NCI-H446 treated with DMSO at 0.1 percent for 48 hours (cell line): Measurements from ENCODE around the gene KDM2A.
"Not testable (repeated sequence)": the region's sequence is repeated elsewhere in the genome, so short reads cannot be mapped to it uniquely, and the experiment has no call there.

Experiments used
- DNase-seq: peaks from one replicate; lab custom pipeline; 2025; lab: John Stamatoyannopoulos, UW

KDM2A gene

GRCh38 chr11:67167719-67168118 is 48.7 kb downstream of the KDM2A start:
- no peak for DNase-seq

- DNase-seq, result not testable (repeated sequence)
Measured at GRCh38 chr11:67168911-67169310, 49.8 kb downstream of the KDM2A start.

DNA sequence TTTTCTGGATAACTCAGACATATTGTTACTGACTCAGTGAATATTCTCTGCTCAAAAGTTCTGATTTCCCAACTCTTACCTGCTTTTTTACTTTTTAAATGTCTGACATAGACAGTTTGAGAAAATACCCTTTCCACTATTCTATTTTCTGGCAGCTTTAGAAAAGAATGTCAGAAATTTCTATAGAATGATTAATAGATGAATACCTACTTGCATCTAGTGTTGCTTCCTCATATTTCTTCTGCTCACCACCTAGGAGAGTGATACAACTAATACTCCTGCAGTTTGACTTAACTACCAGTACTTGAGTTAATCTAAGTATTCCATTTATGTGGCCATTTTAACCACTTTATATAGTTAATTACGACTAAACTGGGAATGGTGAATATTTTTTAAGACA is 55.2 kb downstream of the KDM2A start:
- DNase-seq, result no peak

DNA sequence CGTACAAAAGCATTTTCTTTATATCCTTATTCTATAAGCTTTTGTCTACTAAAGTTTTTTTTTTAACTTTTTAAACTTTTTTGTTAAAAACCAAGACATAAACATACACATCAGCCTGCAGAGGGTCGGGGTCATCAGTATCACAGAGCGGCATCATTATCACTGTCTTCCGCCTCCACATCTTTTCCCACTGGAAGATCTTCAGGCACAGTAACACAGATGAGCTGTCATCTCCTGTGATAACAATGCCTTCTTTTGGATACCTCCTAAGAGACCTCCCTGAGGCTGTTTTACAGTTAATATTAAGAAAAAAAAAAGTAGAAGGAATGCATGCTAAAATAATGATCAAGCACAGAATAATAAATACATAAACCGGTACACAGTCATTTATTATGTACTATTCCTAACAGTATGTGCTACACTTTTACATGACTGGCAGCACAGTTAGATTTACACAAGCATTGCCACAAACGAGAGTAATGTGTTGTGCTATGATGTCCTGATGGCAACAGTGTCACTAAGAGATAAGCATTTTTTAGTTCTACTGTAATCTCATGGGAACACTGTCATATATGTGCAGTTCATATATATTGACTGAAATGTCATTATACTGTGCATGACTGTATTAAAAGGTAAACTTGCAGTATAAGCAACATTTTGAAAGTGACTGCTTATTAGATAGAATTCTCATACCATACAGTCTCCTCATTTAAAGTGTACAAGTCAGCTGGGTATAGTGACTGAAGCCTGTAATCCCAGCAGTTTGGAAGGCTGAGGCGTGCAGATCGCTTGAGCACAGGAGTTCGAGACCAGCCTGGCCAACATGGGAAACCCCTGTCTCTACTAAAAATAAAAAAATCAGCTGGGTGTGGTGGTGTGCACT is 58.6 kb downstream of the KDM2A start:
- DNase-seq, result no peak

- DNase-seq, result no peak
Measured at GRCh38 chr11:67178421-67178820, 59.4 kb downstream of the KDM2A start.

GRCh38 chr11:67178878-67179277 is 59.8 kb downstream of the KDM2A start:
- DNase-seq, result no peak

- no peak for DNase-seq
Measured at GRCh38 chr11:67179892-67180490, 60.9 kb downstream of the KDM2A start.

DNA sequence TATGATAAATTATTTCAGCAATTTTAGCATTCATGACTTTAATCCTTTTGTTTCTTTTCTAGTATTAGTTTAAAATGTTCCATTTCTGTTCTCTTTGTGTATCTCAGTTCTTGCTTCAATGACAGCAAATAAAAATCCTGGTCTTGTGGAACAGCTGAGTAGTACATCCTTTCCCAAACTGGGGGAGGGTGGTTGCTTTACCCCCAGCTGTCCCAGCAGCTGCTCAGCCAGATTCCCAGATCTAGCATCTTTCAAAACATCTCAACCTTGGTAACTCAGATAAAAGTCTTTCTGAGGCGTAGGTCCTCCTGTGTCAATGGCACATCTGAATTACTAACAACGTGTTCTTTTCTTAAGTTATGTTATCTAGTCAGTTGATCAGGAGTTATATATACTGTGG is 75.0 kb downstream of the KDM2A start:
- no peak for DNase-seq

DNA sequence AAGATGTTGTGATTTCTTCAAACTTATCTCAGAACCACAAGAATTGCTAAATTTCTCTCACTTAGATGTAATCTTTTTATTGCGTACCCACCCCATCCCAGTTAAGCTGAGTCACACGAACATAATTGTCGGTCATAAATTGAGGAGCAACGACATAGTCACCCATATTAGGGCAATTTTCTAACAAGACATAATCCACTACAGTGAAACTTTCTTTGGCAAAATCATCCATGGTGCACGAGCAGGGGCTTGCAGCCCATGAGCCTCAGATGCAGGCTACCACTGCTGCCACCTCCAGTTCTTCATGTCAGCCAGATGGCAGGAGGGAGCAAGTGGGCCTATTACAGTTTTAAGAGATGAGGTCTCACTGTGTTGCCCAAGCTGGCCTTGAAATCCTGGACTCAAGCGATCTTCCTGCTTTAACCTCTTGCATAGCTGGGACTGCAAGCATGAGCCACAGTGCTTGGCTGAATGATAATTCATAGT is 77.0 kb downstream of the KDM2A start:
- no peak for DNase-seq

DNA sequence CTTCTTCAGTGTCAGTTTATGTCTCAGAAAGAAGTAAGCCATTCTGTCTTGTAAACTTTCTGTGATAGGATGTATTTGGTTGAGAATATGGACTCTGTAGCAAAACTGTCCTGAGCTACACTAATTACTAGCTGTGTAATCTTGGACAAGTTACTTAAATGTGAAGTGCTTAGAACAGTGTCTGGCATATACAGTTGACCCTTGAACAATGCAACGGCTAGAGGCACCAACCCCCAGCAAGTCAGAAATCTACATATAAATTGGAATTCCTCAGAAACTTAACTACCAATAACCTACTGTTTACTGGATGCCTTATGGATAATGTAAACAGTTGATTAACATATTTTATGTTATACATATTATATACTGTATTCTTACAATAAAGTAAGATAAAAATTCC is 78.5 kb downstream of the KDM2A start:
- no peak for DNase-seq

- not testable (repeated sequence) for DNase-seq
Measured at GRCh38 chr11:67198781-67199180, 79.7 kb downstream of the KDM2A start.

GRCh38 chr11:67199751-67200150 is 80.7 kb downstream of the KDM2A start:
- no peak for DNase-seq

GRCh38 chr11:67202028-67202427 is 83.0 kb downstream of the KDM2A start:
- DNase-seq, result no peak

- no peak for DNase-seq
Measured at GRCh38 chr11:67204822-67205221, 85.8 kb downstream of the KDM2A start.

GRCh38 chr11:67209222-67209621 is 90.2 kb downstream of the KDM2A start:
- DNase-seq, result not testable (repeated sequence)

DNA sequence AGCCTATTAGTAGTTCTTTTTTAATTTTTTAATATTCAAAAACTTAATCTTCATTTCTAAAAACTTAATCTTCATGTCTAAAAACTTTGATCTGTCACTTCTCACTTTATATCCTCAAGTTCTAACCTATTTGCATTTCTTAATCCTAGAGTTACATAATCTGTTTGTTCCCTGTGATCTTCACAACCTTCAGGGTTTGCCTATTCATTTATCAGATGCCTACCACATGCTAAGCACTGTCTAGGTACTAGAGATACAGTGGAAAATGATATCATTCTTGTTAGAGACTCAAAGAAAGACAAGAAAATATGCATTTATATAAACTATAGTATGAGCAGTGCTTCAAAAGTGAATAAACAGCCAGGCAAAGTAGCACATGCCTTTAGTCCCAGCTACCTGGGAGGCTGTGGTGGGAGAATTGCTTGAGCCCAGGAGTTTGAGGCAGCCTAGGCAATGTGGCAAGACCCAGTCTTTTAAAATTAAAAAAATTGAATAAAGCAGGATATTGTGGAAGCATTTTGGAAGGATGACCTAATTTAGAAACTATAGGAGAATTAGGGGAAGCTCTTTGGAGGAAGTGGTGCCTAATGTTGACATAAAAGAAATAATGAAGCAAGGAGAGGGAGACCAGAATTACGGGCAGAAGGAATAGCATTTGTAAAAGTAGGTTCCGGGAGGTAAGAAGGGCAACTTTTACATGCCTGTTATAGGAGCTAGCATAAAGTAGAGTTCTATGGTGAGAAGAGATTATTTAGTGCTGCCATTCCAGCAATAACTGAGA is 92.8 kb downstream of the KDM2A start:
- DNase-seq, result no peak

- DNase-seq, result no peak
Measured at GRCh38 chr11:67213178-67213621, 94.1 kb downstream of the KDM2A start.

DNA sequence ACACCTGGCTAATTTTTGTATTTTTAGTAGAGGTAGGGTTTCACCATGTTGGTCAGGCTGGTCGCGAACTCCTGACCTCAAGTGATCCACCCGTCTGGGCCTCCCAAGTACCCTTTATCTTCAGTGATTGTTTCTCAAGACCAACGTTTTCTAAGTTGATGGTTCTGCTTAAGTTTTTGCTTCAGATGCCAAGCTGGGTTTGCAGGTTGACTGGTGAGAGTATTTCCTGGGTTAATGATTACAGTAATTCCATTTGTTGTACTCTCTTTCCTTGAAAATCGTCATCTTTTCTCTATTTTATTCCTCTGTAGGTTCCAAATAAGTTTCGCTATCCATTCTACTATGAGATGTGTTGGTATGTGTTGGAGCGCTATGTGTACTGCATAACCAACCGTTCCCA is 108.7 kb downstream of the KDM2A start:
- DNase-seq, result no peak

- DNase-seq, result no peak
Measured at GRCh38 chr11:67230406-67230805, 111.3 kb downstream of the KDM2A start.

DNA sequence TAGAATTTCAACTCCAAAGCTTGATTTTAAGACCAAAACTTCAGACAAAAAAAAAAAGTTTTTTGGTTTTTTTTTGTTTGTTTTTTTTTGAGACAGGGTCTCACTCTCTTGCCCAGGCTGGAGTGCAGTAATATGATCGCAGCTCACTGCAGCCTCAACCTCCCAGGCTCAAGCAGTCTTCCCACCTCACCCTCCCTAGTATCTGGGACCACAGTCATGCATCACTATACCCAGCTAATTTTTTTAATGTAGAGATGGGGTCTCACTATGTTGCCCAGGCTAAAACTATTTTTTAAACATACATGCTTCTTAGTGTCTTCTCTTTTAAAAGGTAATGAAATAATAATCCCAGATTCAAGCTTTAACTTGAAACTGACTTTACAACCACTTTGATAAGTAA is 111.8 kb downstream of the KDM2A start:
- no peak for DNase-seq

DNA sequence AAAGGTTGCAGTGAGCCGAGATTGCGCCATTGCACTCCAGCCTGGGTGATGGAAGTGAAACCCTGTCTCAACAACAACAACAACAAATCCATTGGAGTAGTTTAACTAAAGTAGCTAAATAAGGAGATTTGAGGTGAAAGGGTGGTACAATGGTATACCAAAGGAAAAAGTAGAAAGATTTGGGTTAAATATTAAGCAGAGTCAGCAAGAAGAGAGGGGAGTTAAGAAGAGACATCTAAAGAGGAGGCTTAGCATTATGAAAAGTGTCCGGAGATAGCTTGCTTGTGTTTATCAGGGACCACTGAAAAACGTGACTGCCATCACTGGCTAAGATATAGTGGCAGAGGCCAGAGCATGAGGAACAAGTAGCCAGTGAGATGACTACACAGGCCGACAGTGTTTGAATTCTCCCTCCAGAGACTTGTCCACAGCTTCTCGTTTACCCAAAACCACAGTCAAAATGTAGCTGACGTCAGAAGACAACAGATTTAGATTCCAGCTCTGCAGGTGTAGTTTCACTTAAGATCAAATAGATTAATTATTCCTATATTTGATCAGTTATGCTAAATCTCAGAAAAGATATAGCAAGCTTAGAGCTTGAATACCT is 114.6 kb downstream of the KDM2A start:
- DNase-seq, result no peak

DNA sequence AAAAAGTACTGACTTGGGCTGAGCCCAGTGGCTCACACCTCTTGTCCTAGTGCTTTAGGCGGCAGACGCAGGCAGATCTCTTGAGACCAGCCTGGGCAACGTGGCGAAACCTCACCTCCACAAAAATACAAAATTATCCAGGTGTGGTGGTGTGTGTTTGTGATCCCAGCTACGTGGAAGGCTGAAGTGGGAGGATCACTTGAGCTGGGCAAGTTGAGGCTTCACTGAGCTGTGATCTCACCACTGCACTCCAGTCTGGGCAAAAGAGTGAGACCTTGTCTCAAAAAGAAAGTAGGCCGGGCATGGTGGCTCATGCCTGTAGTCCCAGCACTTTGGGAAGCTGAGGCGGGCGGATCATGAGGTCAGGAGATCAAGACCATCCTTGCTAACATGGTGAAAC is 115.5 kb downstream of the KDM2A start:
- not testable (repeated sequence) for DNase-seq
